Neuronal stem cell (in vitro differentiated cells): ENCODE results near the gene MYO16.
"Not testable (repeated sequence)": the region's sequence is repeated elsewhere in the genome, so short reads cannot be mapped to it uniquely, and the experiment has no call there.

Experiments used
- DNase-seq: peaks from one replicate; pipeline ENCODE4 v3.0.0-alpha.2; 2013; ENCODE audit warnings: low spot score
- H2AFZ ChIP-seq: one replicate; pipeline ENCODE4 v1.6.1; 2013; ENCODE audit warnings: mild to moderate bottlenecking, low read length, inconsistent platforms
- H2AK5ac ChIP-seq: 2 replicates; pipeline ENCODE4 v1.6.1; 2013; ENCODE audit warnings: low read depth, mild to moderate bottlenecking, inconsistent platforms, low read length, moderate library complexity, mixed read lengths
- H2BK120ac ChIP-seq: 2 replicates; pipeline ENCODE4 v1.6.1; 2013; ENCODE audit warnings: low read depth, mild to moderate bottlenecking, inconsistent platforms, low read length, moderate library complexity, mixed read lengths
- H2BK12ac ChIP-seq: one replicate; pipeline ENCODE4 v1.6.1; 2013; ENCODE audit warnings: low read length, inconsistent platforms
- H2BK15ac ChIP-seq: 2 replicates; pipeline ENCODE4 v1.6.1; 2013; ENCODE audit warnings: mild to moderate bottlenecking, low read length, inconsistent platforms, mixed read lengths
- H2BK5ac ChIP-seq: one replicate; pipeline ENCODE4 v1.6.1; 2013; ENCODE audit warnings: inconsistent platforms, mild to moderate bottlenecking, low read length, moderate library complexity
- H3K14ac ChIP-seq: one replicate; pipeline ENCODE4 v1.6.1; 2013; ENCODE audit warnings: low read length, inconsistent platforms
- H3K18ac ChIP-seq: 2 replicates; pipeline ENCODE4 v1.6.1; 2013; ENCODE audit warnings: low read length, inconsistent platforms
- H3K23ac ChIP-seq: 2 replicates; pipeline ENCODE4 v1.6.1; 2013; ENCODE audit warnings: low read depth, mild to moderate bottlenecking, mixed read lengths, low read length, inconsistent platforms; ENCODE audit not compliant: poor library complexity
- H3K27ac ChIP-seq: replicated peaks from 3 replicates; pipeline ENCODE4 v1.5.1; 2013; ENCODE audit warnings: low read length, inconsistent platforms
- H3K27me3 ChIP-seq, 3 experiments: 2 replicates each; pipeline ENCODE4 v1.6.1; 2013; ENCODE audit warnings: low read length in 3 of 3, mild to moderate bottlenecking in 2 of 3, inconsistent platforms in 1 of 3, low read depth in 1 of 3, mixed read lengths in 1 of 3, moderate library complexity in 1 of 3; ENCODE audit not compliant: control insufficient read depth in 3 of 3, insufficient read depth in 3 of 3
- H3K36me3 ChIP-seq, 2 donors: replicated peaks in 1 of 2; 2 replicates each; pipeline ENCODE4 v1.6.1; 2013; ENCODE audit warnings: low read length in 2 of 2; ENCODE audit not compliant: control insufficient read depth in 2 of 2, insufficient read depth in 2 of 2
- H3K4ac ChIP-seq: 2 replicates; pipeline ENCODE4 v1.6.1; 2013; ENCODE audit warnings: inconsistent platforms, mild to moderate bottlenecking, low read length, moderate library complexity
- H3K4me1 ChIP-seq, 2 donors: 1 replicate in 1 of 2; 2 replicates in 1 of 2; pipeline ENCODE4 v1.6.1; 2013; ENCODE audit warnings: low read length in 2 of 2, low read depth in 1 of 2; ENCODE audit not compliant: control insufficient read depth in 2 of 2, insufficient read depth in 1 of 2
- H3K4me2 ChIP-seq: one replicate; pipeline ENCODE4 v1.6.1; 2013; ENCODE audit warnings: mild to moderate bottlenecking, low read length, inconsistent platforms; ENCODE audit not compliant: insufficient read depth, poor library complexity, severe bottlenecking
- H3K4me3 ChIP-seq, 2 donors: 2 replicates each; pipeline ENCODE4 v1.5.1; 2013; ENCODE audit warnings: low read length in 2 of 2, mild to moderate bottlenecking in 2 of 2, inconsistent platforms in 1 of 2, moderate library complexity in 1 of 2
- H3K79me1 ChIP-seq: one replicate; pipeline ENCODE4 v1.6.1; 2013; ENCODE audit warnings: low read depth, mild to moderate bottlenecking, inconsistent platforms, low read length, moderate library complexity
- H3K9ac ChIP-seq: one replicate; pipeline ENCODE4 v1.6.1; 2013; ENCODE audit warnings: mild to moderate bottlenecking, low read depth, low read length, inconsistent platforms; ENCODE audit not compliant: poor library complexity
- H3K9me3 ChIP-seq, 2 donors: replicated peaks in 1 of 2; 2 replicates each; pipeline versions ENCODE3 to v1.6.1; 2013; ENCODE audit warnings: low read length in 2 of 2, mild to moderate bottlenecking in 2 of 2, inconsistent platforms in 1 of 2, low read depth in 1 of 2, mixed read lengths in 1 of 2, moderate library complexity in 1 of 2; ENCODE audit not compliant: control insufficient read depth in 2 of 2, insufficient read depth in 1 of 2
- H4K8ac ChIP-seq: one replicate; pipeline ENCODE4 v1.6.1; 2013; ENCODE audit warnings: low read depth, mild to moderate bottlenecking, inconsistent platforms, low read length, moderate library complexity
- H4K91ac ChIP-seq: one replicate; pipeline ENCODE4 v1.6.1; 2013; ENCODE audit warnings: low read length, low read depth, mild to moderate bottlenecking, inconsistent platforms; ENCODE audit not compliant: poor library complexity
- WGBS, 2 donors: extraction: QIAGEN DNeasy Blood & Tissue Kit; methylation state at CpG; one replicate each; pipeline ENCODE4 v1.1.7; 2013; ENCODE audit warnings: missing lambda C conversion rate in 2 of 2, mixed read lengths in 1 of 2; ENCODE audit not compliant: insufficient read length in 2 of 2, insufficient replicate concordance in 1 of 2; ENCODE audit errors: extremely low coverage in 2 of 2; 5-methylcytosine and 5-hydroxymethylcytosine counted together

MYO16 gene

DNA sequence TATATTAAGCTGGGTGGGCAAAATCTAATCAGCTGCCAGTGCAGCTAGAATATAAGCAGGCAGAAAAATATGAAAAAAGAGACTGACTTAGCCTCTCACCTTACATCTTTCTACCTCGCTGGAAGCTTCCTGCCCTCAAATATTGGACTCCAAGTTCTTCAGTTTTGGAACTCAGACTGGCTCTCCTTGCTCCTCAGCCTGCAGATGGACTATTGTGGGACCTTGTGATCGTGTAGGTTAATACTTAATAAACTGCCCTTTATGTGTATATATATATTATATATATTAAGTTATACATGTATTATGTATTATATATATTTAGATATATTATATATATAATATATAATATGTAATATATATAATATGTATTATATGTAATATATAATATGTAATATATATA lies 588.1 kb downstream of the MYO16 start:
- not testable (repeated sequence) for DNase-seq, H2AFZ ChIP-seq, H3K4me1 ChIP-seq

DNA sequence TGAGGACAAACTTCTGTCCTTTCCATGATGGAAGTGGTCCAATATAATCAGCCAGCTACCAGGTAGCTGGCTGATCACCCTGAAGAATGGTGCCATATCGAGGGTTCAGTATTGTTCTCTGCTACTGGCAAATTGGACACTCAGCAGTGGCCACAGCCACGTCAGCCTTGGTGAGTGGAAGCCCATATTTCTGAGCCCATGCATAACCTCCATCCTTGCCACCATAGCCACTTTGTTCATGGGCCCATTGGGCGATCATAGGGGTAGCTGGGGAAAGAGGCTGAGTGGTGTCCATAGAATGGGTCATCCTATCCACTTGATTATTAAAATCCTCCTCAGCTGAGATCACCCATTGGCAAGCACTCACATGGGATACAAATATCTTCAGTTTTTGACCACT lies 591.2 kb downstream of the MYO16 start:
- H3K27me3 ChIP-seq, result no peaks in the 10 kb centered on the region
- no peaks in the 10 kb centered on the region for H3K4me1 ChIP-seq
- no peak overlapping the region for H2BK12ac ChIP-seq
- no peak overlapping the region for H2BK120ac ChIP-seq
- H3K9me3 ChIP-seq, result peaks cover 3% of the 10 kb centered on the region in 2 donors
- H4K91ac ChIP-seq, result no peak overlapping the region
- no peak overlapping the region for H3K27ac ChIP-seq
- H2AK5ac ChIP-seq, result no peak overlapping the region
- no peak overlapping the region for H4K8ac ChIP-seq
- H2BK5ac ChIP-seq, result no peak overlapping the region
- no peak overlapping the region for H2BK15ac ChIP-seq
- H3K18ac ChIP-seq, result no peak overlapping the region
- no peak overlapping the region for H3K14ac ChIP-seq
- no peak for DNase-seq
- no peak overlapping the region for H2AFZ ChIP-seq
- WGBS, 2 donors, result no CpG with 5 or more reads among the region's 3 CpGs
- no peaks in the 10 kb centered on the region for H3K79me1 ChIP-seq
- H3K23ac ChIP-seq, result no peak overlapping the region
- H3K4me2 ChIP-seq, result no peak overlapping the region
- peaks cover 0 to 1% of the 10 kb centered on the region in 2 donors for H3K36me3 ChIP-seq
- H3K4ac ChIP-seq, result no peak overlapping the region
- no peak overlapping the region for H3K9ac ChIP-seq
- H3K4me3 ChIP-seq, result no peak overlapping the region

More for the DNA sequence above, 588.1 kb downstream of the MYO16 start:
- H3K4ac ChIP-seq, H3K14ac ChIP-seq, H2BK5ac ChIP-seq, H3K9ac ChIP-seq, H2BK12ac ChIP-seq, H3K36me3 ChIP-seq, H3K18ac ChIP-seq, H3K4me2 ChIP-seq, H3K9me3 ChIP-seq, H3K27ac ChIP-seq, H3K79me1 ChIP-seq, H4K91ac ChIP-seq, H3K23ac ChIP-seq, H2BK120ac ChIP-seq, H4K8ac ChIP-seq, H3K27me3 ChIP-seq, H2AK5ac ChIP-seq, H3K4me3 ChIP-seq, H2BK15ac ChIP-seq: not testable (repeated sequence)
- WGBS, 2 donors, result no CpG with 5 or more reads among the region's 2 CpGs

DNA sequence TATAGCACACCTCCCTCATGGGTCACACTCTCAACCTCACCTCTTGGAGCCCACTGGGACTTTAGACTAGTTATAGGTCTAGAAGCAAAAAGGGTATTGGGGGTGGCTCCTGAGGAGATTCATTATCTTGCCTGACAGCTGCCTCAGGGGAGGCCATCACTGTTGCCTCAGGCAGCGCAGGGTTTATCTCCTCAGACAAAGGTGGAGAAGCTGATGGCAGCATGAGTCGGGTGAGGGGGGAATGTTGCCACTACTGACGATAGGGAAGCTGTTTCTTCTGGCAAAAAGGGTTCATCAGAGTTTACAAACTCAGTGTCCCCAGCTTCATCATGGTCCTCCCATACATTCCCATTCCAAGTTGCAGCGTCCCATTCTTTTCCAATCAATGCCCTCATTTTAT lies 594.6 kb downstream of the MYO16 start:
- Histone ChIP-seq H2AFZ (no peak overlapping the region), H3K14ac (no peak overlapping the region), H3K27ac (no peak overlapping the region), H3K18ac (no peak overlapping the region), H3K9me3 (peaks cover 3 to 4% of the 10 kb centered on the region in 2 donors), H3K27me3 (no peaks in the 10 kb centered on the region), H3K79me1 (no peaks in the 10 kb centered on the region), H3K9ac (no peak overlapping the region), H3K36me3 (peaks cover 0 to 1% of the 10 kb centered on the region in 2 donors), H3K4me3 (no peak overlapping the region), H4K91ac (no peak overlapping the region), H2BK15ac (no peak overlapping the region), H2BK120ac (no peak overlapping the region), H3K4ac (no peak overlapping the region), H2BK5ac (no peak overlapping the region), H2AK5ac (no peak overlapping the region), H2BK12ac (no peak overlapping the region), H3K23ac (no peak overlapping the region), H3K4me2 (no peak overlapping the region), H3K4me1 (no peaks in the 10 kb centered on the region), H4K8ac (no peak overlapping the region)
- WGBS, 2 donors, result no CpG with 5 or more reads among the region's 4 CpGs
- no peak for DNase-seq

DNA sequence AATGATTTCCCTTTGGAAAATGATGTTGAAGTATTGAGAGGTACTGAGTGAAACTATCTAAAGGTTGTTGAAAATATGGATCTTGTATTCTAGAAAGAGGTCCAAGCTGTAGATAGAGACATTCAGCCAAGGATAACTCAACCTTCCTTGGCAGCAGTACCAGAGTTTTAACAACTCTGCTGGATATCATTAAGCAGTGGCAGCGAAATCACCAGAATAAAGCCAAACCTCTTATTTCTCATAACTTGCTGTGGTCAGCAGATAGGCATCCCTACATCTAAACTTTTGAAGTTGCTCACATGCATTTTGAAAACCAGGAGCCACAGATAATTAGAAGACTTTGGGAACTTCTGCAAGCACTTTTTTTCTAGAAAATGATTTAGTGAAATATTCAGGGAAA lies 597.2 kb downstream of the MYO16 start:
- Histone ChIP-seq H4K8ac (no peak overlapping the region), H3K4me2 (no peak overlapping the region), H2AK5ac (no peak overlapping the region), H3K9ac (no peak overlapping the region), H3K27me3 (no peaks in the 10 kb centered on the region), H3K4me3 (no peak overlapping the region), H3K79me1 (no peaks in the 10 kb centered on the region), H3K14ac (no peak overlapping the region), H2BK120ac (no peak overlapping the region), H3K36me3 (no peaks in the 10 kb centered on the region), H2BK5ac (no peak overlapping the region), H3K27ac (no peak overlapping the region), H3K23ac (no peak overlapping the region), H4K91ac (no peak overlapping the region), H3K18ac (no peak overlapping the region), H3K4me1 (no peaks in the 10 kb centered on the region), H2BK15ac (no peak overlapping the region), H3K4ac (no peak overlapping the region), H2AFZ (no peak overlapping the region), H2BK12ac (no peak overlapping the region), H3K9me3 (peaks cover 5 to 8% of the 10 kb centered on the region in 2 donors)
- no peak for DNase-seq
- WGBS, 2 donors, result no CpG with 5 or more reads among the region's 1 CpG
